Ascending aorta (tissue), 2 donors: ENCODE results near the gene IFT43. TPM values are rescaled to one million over a fixed set of nuclear protein-coding genes. Genes with fewer than 3 reads are reported as not detected.
A peak's percentile ranks its signal among the peaks of the same experiment; 100 is the strongest.
"Not testable (repeated sequence)": the region's sequence is repeated elsewhere in the genome, so short reads cannot be mapped to it uniquely, and the experiment has no call there.

Source experiments
- DNase-seq, 2 donors: peaks; one replicate each; pipeline ENCODE4 v3.0.0-alpha.2; 2019; ENCODE audit warnings: low spot score in 2 of 2
- H3K27ac ChIP-seq, 2 donors: fragments of 200-600 bp; sonication (generic); one replicate each; pipeline ENCODE4 v1.5.1; 2016 to 2017; ENCODE audit warnings: mild to moderate bottlenecking in 1 of 2
- H3K27me3 ChIP-seq: fragments of 200-600 bp; sonication (generic); one replicate; pipeline ENCODE4 v1.5.1; 2017
- H3K36me3 ChIP-seq, 2 donors: fragments of 200-600 bp; sonication (generic); one replicate each; pipeline ENCODE4 v1.5.1; 2016
- H3K4me1 ChIP-seq, 2 donors: fragments of 200-600 bp; sonication (generic); one replicate each; pipeline ENCODE4 v1.5.1; 2016 to 2017; ENCODE audit warnings: mild to moderate bottlenecking in 1 of 2
- H3K4me3 ChIP-seq, 2 donors: fragments of 200-600 bp; sonication (generic); one replicate each; pipeline ENCODE4 v1.5.1; 2016 to 2017; ENCODE audit warnings: mild to moderate bottlenecking in 1 of 2
- H3K9me3 ChIP-seq, 2 donors: fragments of 200-600 bp; sonication (generic); one replicate each; pipeline ENCODE4 v1.5.1; 2016
- intact Hi-C: fragments of 100-400 bp; cut with DNase I; formaldehyde crosslinking; loops from one replicate; pipeline ENCODE4 v1.15.1; 2023
- total RNA-seq: library from RNA; depleted of rRNA; stranded (reverse); fragments of >200 nt; gene quantifications from one replicate; pipeline ENCODE4 v1.1.0, GENCODE V29; 2016
- TF ChIP-seq, protein P1 (sequence below), 3 experiments: fragments of 200-600 bp in 2 of 3; fragments of 450-650 bp in 1 of 3; sonication (generic) in 2 of 3; IDR thresholded peaks; one replicate each; pipeline ENCODE4 v1.5.1; 2016 to 2019; ENCODE audit warnings: antibody characterized with exemption in 3 of 3, mild to moderate bottlenecking in 1 of 3, moderate library complexity in 1 of 3

The IFT43 gene
- total RNA-seq, 1 donor from 2014 or later = 84.0 TPM

DNA sequence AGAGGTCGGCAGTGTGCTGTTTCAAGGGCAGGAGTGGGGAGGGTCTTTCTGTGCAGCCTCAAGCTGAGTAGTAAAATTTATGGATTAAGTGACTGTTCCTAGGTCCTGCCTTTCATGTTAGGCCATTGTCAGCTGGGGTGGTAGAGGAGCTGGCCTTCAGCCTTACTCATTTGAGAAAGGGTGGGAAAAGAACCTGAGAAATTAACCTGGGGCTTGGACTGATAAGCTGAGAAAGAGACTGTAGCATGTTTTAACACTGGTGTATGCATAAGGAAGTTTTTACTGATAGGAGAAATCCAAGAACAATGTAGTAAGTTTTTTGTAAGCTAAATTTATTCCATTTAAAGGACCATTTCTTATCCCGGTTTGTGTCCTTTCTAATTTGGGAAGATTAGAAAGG, 20.7 kb downstream of the IFT43 start:
- peaks cover 16 to 51% of the 10 kb centered on the region in 2 donors for H3K36me3 ChIP-seq
- DNase-seq = no peak
- peaks cover 0 to 3% of the 10 kb centered on the region in 2 donors for H3K4me1 ChIP-seq
- H3K27ac ChIP-seq = no peak overlapping the region
- no peaks in the 10 kb centered on the region for H3K27me3 ChIP-seq
- H3K4me3 ChIP-seq = no peak overlapping the region
- TF ChIP-seq, protein P1, sequence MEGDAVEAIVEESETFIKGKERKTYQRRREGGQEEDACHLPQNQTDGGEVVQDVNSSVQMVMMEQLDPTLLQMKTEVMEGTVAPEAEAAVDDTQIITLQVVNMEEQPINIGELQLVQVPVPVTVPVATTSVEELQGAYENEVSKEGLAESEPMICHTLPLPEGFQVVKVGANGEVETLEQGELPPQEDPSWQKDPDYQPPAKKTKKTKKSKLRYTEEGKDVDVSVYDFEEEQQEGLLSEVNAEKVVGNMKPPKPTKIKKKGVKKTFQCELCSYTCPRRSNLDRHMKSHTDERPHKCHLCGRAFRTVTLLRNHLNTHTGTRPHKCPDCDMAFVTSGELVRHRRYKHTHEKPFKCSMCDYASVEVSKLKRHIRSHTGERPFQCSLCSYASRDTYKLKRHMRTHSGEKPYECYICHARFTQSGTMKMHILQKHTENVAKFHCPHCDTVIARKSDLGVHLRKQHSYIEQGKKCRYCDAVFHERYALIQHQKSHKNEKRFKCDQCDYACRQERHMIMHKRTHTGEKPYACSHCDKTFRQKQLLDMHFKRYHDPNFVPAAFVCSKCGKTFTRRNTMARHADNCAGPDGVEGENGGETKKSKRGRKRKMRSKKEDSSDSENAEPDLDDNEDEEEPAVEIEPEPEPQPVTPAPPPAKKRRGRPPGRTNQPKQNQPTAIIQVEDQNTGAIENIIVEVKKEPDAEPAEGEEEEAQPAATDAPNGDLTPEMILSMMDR (IDR thresholded peaks at IDR 0.05) = no peak
- intact Hi-C loops = no loop called here
- no peaks in the 10 kb centered on the region for H3K9me3 ChIP-seq

DNA sequence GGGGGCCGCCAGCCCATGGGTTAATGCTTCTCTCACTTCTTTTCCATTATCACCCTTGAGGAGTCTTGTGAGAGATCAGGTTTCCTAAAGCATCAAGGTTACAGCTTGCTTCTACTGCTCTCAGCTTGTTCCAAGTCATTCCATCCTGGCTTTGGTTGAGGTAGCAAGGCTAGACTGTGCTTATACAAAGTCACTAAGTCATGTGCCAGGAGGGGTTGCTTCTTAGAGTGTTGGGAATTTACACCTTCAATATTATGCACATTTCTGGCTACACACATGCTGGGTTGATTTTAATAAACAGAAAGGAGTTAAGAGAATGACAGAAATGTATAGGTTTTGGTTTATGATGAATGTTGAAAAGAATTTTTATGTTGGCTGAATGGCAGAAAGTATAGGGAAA, 21.8 kb downstream of the IFT43 start:
- DNase-seq = no peak
- Histone ChIP-seq H3K27me3 (no peaks in the 10 kb centered on the region), H3K27ac (no peak overlapping the region), H3K9me3 (no peaks in the 10 kb centered on the region), H3K4me1 (peaks cover 0 to 11% of the 10 kb centered on the region in 2 donors), H3K4me3 (no peak overlapping the region), H3K36me3 (peaks cover 16 to 44% of the 10 kb centered on the region in 2 donors)
- intact Hi-C loops = no loop called here
- TF ChIP-seq, protein P1 (IDR thresholded peaks at IDR 0.05) = no peak

DNA sequence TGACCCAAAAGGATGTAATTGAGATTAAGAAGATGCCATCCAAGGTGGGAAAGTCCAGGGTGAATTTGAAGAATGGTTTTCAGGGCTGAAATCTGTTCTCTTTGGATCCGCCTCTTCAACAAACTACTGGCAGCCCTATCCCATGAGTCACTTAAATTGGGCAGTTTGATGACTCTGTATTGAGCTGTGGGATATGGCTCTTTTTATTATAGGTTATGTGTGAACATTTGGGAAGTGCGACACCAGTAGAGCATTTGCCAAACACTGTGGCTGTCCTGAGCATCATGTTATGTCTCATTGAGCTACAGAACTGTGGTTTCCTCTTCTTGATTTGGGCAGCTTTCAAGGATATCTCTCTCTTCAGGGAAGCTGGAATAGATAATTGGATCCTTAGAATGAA, 22.3 kb downstream of the IFT43 start:
- Histone ChIP-seq H3K4me1 (peaks cover 0 to 13% of the 10 kb centered on the region in 2 donors), H3K9me3 (no peaks in the 10 kb centered on the region), H3K27ac (no peak overlapping the region), H3K36me3 (peaks cover 16 to 44% of the 10 kb centered on the region in 2 donors), H3K4me3 (no peak overlapping the region), H3K27me3 (no peaks in the 10 kb centered on the region)
- TF ChIP-seq, protein P1 (IDR thresholded peaks at IDR 0.05) = no peak
- DNase-seq = no peak
- intact Hi-C loops = no loop called here

DNA sequence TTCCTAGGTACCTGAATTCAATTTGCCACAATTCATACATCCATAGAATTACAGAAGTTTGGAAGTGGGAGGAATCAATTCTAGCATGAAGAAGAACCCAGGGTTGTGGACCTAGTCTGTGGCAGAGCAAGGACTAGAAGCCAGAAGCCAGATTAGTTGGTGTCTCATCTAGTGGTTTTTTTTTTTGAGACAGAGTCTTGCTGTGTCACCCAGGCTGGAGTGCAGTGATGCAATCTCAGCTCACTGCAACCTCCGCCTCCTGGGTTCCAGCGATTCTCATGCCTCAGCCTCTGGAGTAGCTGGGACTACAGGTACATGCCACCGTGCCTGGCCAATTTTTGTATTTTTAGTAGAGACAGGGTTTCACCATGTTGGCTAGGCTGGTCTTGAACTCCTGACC, 24.1 kb downstream of the IFT43 start:
- H3K27me3 ChIP-seq, H3K9me3 ChIP-seq, DNase-seq, H3K4me3 ChIP-seq: not testable (repeated sequence)
- intact Hi-C loops = loop anchor here (10.0 kb wide), 1 partner anchor 145 kb away; the partner anchor contains the start of gene GPATCH2L
- peaks cover 0 to 19% of the 10 kb centered on the region in 2 donors for H3K4me1 ChIP-seq
- peaks cover 16 to 36% of the 10 kb centered on the region in 2 donors for H3K36me3 ChIP-seq
- H3K27ac ChIP-seq = peak overlapping the region in 1 of 2 donors; percentile 23

DNA sequence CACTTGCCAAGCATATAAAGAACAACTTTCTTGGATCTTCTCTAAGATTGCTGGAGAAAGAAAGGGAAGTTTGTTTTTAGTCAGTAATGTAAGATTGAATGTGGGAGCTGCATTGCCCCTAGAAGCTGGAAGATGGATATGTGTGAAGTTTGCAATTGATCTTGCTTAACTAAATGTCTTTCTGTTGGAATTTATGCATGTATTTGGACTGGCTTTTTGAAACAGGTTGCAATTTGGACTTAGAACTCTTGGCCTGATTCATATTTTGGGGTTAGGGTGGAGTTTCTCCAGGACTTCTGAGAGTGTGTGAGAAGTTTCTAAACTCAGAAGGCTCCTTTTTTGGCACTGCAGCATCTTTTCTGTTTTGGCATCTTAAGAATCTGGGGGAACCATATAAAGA, 26.4 kb downstream of the IFT43 start:
- Histone ChIP-seq H3K36me3 (peaks cover 0 to 18% of the 10 kb centered on the region in 2 donors), H3K27ac (peak overlapping the region; percentile 86 to 87), H3K9me3 (no peaks in the 10 kb centered on the region), H3K4me1 (peaks cover 0 to 19% of the 10 kb centered on the region in 2 donors), H3K27me3 (no peaks in the 10 kb centered on the region), H3K4me3 (no peak overlapping the region)
- TF ChIP-seq, protein P1 (IDR thresholded peaks at IDR 0.05) = no peak
- no peak for DNase-seq
- intact Hi-C loops = loop anchor here (1.0 to 10.0 kb wide), 3 partner anchors 17 to 143 kb away; partner anchors contain the start of gene GPATCH2L

DNA sequence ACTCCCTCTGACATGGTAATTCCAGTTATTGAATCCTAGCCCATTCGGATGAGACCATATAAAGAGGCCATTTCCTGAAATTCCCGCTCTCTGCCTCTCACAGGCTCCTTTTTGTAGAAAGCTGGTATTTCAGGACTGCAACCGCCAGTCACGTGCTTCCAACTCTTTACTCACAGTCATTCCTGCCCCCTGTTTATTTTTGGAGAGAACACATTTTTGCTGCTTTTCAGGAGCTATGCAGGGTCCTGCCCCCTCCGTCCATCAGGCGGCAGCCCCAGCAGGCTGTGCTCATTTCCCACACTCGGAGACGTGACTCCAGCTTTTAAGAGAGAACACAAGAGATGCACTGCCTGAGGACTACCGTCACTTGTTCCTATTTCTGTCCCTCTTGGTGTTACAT, 26.8 kb downstream of the IFT43 start:
- Histone ChIP-seq H3K9me3 (no peaks in the 10 kb centered on the region), H3K27me3 (no peaks in the 10 kb centered on the region), H3K36me3 (peaks cover 0 to 16% of the 10 kb centered on the region in 2 donors), H3K4me3 (peak overlapping the region in 1 of 2 donors; percentile 1), H3K4me1 (peaks cover 0 to 19% of the 10 kb centered on the region in 2 donors), H3K27ac (peak overlapping the region; percentile 86 to 95)
- intact Hi-C loops = loop anchor here (1.0 to 10.0 kb wide), 3 partner anchors 17 to 142 kb away; partner anchors contain the start of gene GPATCH2L
- DNase-seq = peak; percentile 36 to 92
- TF ChIP-seq, protein P1 (IDR thresholded peaks at IDR 0.05) = peak in 2 of 3 experiments; percentile 21 to 32
